ENCODE data around the gene SCYGR5. TPM values are rescaled to one million over a fixed set of nuclear protein-coding genes. Genes with fewer than 3 reads are reported as not detected.
A peak's percentile ranks its signal among the peaks of the same experiment; 100 is the strongest.
"Not testable (repeated sequence)": the region's sequence is repeated elsewhere in the genome, so short reads cannot be mapped to it uniquely, and the experiment has no call there.

SCYGR5 gene
- polyA plus RNA-seq (2011; rRNA removed) (not detected in 2 replicates), polyA minus RNA-seq (2011; rRNA and poly(A)+ RNA removed) (not detected in 2 replicates)

GRCh38 chr2:227666631-227667170, at the start of gene SCYGR5:
Gene SCYGR5 (plus strand): TSS chr2:227666804. CDS start chr2:227666804, 0 bp downstream.
- H3K4me3 ChIP-seq (ENCODE audit: low read depth, low read length); H3K27me3 ChIP-seq (ENCODE audit: control insufficient read depth, insufficient read depth, low read length); CTCF ChIA-PET; POLR2A ChIA-PET; DNase-seq (ENCODE audit: low read depth); H3K36me3 ChIP-seq (ENCODE audit: control insufficient read depth, insufficient read depth, low read length): not testable (repeated sequence)

GRCh38 chr2:227617316-227618230, 49.0 kb upstream of the SCYGR5 start, which contains the start of gene SCYGR4:
Gene SCYGR4 (plus strand): TSS chr2:227617498. CDS start chr2:227617498, 0 bp downstream.
- no peak within 1 kb of the TSS for H3K4me3 ChIP-seq (ENCODE audit: low read depth, low read length)
- POLR2A ChIA-PET: no interaction called here
- TF ChIP-seq CTCF (IDR thresholded peaks at IDR 0.05; ENCODE audit: insufficient read depth, low read depth, low read length): no peak
- DNase-seq (ENCODE audit: low read depth): no peak
- H3K36me3 ChIP-seq (ENCODE audit: control insufficient read depth, insufficient read depth, low read length): no peaks in the 10 kb centered on the region
- CTCF ChIA-PET: no interaction called here
- H3K27me3 ChIP-seq (ENCODE audit: control insufficient read depth, insufficient read depth, low read length): no peaks in the 10 kb centered on the region

GRCh38 chr2:227623226-227623625, 43.4 kb upstream of the SCYGR5 start:
- Histone ChIP-seq H3K27me3 (ENCODE audit: control insufficient read depth, insufficient read depth, low read length) (no peaks in the 10 kb centered on the region), H3K4me3 (ENCODE audit: low read depth, low read length) (no peak overlapping the region), H3K36me3 (ENCODE audit: control insufficient read depth, insufficient read depth, low read length) (no peaks in the 10 kb centered on the region)
- no peak for TF ChIP-seq CTCF (IDR thresholded peaks at IDR 0.05; ENCODE audit: insufficient read depth, low read depth, low read length)
- ChIA-PET CTCF (no interaction called here), POLR2A (no interaction called here)
- peak; percentile 19 for DNase-seq (ENCODE audit: low read depth)

GRCh38 chr2:227625420-227625819, 41.2 kb upstream of the SCYGR5 start:
- H3K4me3 ChIP-seq (ENCODE audit: low read depth, low read length): no peak overlapping the region
- CTCF ChIA-PET: no interaction called here
- H3K36me3 ChIP-seq (ENCODE audit: control insufficient read depth, insufficient read depth, low read length): no peaks in the 10 kb centered on the region
- DNase-seq (ENCODE audit: low read depth): no peak
- no peak for TF ChIP-seq CTCF (IDR thresholded peaks at IDR 0.05; ENCODE audit: insufficient read depth, low read depth, low read length)
- POLR2A ChIA-PET: no interaction called here
- H3K27me3 ChIP-seq (ENCODE audit: control insufficient read depth, insufficient read depth, low read length): 0 out of 2 replicates have a peak, but pooled peaks cover 1% of the 10 kb centered on the region

- POLR2A ChIA-PET: no interaction called here
- Histone ChIP-seq H3K4me3 (ENCODE audit: low read depth, low read length) (no peak overlapping the region), H3K36me3 (ENCODE audit: control insufficient read depth, insufficient read depth, low read length) (no peaks in the 10 kb centered on the region), H3K27me3 (ENCODE audit: control insufficient read depth, insufficient read depth, low read length) (0 out of 2 replicates have a peak, but pooled peaks cover 1% of the 10 kb centered on the region)
- TF ChIP-seq CTCF (IDR thresholded peaks at IDR 0.05; ENCODE audit: insufficient read depth, low read depth, low read length): no peak
- no peak for DNase-seq (ENCODE audit: low read depth)
- CTCF ChIA-PET: no interaction called here
Observed at GRCh38 chr2:227626580-227627151, 39.9 kb upstream of the SCYGR5 start.

Data from BJ (cell line).